Ascending aorta (tissue), 2 donors: Measurements from ENCODE around the gene MYD88. TPM values are rescaled to one million over a fixed set of nuclear protein-coding genes. Genes with fewer than 3 reads are reported as not detected.

Experiments
- DNase-seq, 2 donors: peaks; one replicate each; pipeline ENCODE4 v3.0.0-alpha.2; 2019; ENCODE audit warnings: low spot score in 2 of 2
- H3K27ac ChIP-seq, 2 donors: fragments of 200-600 bp; sonication (generic); one replicate each; pipeline ENCODE4 v1.5.1; 2016 to 2017; ENCODE audit warnings: mild to moderate bottlenecking in 1 of 2
- H3K27me3 ChIP-seq: fragments of 200-600 bp; sonication (generic); one replicate; pipeline ENCODE4 v1.5.1; 2017
- H3K36me3 ChIP-seq, 2 donors: fragments of 200-600 bp; sonication (generic); one replicate each; pipeline ENCODE4 v1.5.1; 2016
- H3K4me1 ChIP-seq, 2 donors: fragments of 200-600 bp; sonication (generic); one replicate each; pipeline ENCODE4 v1.5.1; 2016 to 2017; ENCODE audit warnings: mild to moderate bottlenecking in 1 of 2
- H3K4me3 ChIP-seq, 2 donors: fragments of 200-600 bp; sonication (generic); one replicate each; pipeline ENCODE4 v1.5.1; 2016 to 2017; ENCODE audit warnings: mild to moderate bottlenecking in 1 of 2
- H3K9me3 ChIP-seq, 2 donors: fragments of 200-600 bp; sonication (generic); one replicate each; pipeline ENCODE4 v1.5.1; 2016
- CTCF ChIP-seq, 3 experiments: fragments of 200-600 bp in 2 of 3; fragments of 450-650 bp in 1 of 3; sonication (generic) in 2 of 3; IDR thresholded peaks; one replicate each; pipeline ENCODE4 v1.5.1; 2016 to 2019; ENCODE audit warnings: antibody characterized with exemption in 3 of 3, mild to moderate bottlenecking in 1 of 3, moderate library complexity in 1 of 3
- intact Hi-C: fragments of 100-400 bp; cut with DNase I; formaldehyde crosslinking; loops from one replicate; pipeline ENCODE4 v1.15.1; 2023
- total RNA-seq: library from RNA; depleted of rRNA; stranded (reverse); fragments of >200 nt; gene quantifications from one replicate; pipeline ENCODE4 v1.1.0, GENCODE V29; 2016

MYD88 gene
- total RNA-seq, 1 donor from 2014 or later: 38.8 TPM

GRCh38 chr3:38163841-38164642 lies 25.6 kb downstream of the MYD88 start:
- H3K36me3 ChIP-seq: no peaks in the 10 kb centered on the region

GRCh38 chr3:38164643-38164951 lies 26.1 kb downstream of the MYD88 start:
- Histone ChIP-seq H3K9me3 (no peaks in the 10 kb centered on the region), H3K36me3 (no peaks in the 10 kb centered on the region), H3K27ac (peak overlapping the region; percentile 94 to 98), H3K27me3 (no peaks in the 10 kb centered on the region), H3K4me1 (peaks cover 0 to 24% of the 10 kb centered on the region in 2 donors), H3K4me3 (peak overlapping the region; percentile 83 to 97)
- intact Hi-C loops: loop anchor here (2.0 to 10.0 kb wide), 2 partner anchors 136 to 290 kb away; partner anchors contain the start of genes ACVR2B and PLCD1
- DNase-seq: no peak
- TF ChIP-seq CTCF (IDR thresholded peaks at IDR 0.05): no peak

More at GRCh38 chr3:38163841-38164642, 25.6 kb downstream of the MYD88 start:
- no peak for TF ChIP-seq CTCF (IDR thresholded peaks at IDR 0.05)
- H3K9me3 ChIP-seq: no peaks in the 10 kb centered on the region
- DNase-seq: no peak
- H3K4me3 ChIP-seq: peak overlapping the region; percentile 83 to 97
- H3K27ac ChIP-seq: peak overlapping the region; percentile 94 to 98
- H3K27me3 ChIP-seq: no peaks in the 10 kb centered on the region
- intact Hi-C loops: loop anchor here (2.0 to 10.0 kb wide), 2 partner anchors 135 to 291 kb away; partner anchors contain the start of genes ACVR2B and PLCD1
- H3K4me1 ChIP-seq: peaks cover 0 to 19% of the 10 kb centered on the region in 2 donors

GRCh38 chr3:38164952-38165721 lies 26.7 kb downstream of the MYD88 start, which contains the start of gene OXSR1:
OXSR1 (plus strand) TSS chr3:38165537; CDS start chr3:38165877, 340 bp downstream.
- intact Hi-C loops: loop anchor here (1.0 to 10.0 kb wide), 4 partner anchors 28 to 290 kb away; partner anchors contain the start of genes ACAA1, ACVR2B and PLCD1
- Histone ChIP-seq H3K9me3 (no peaks in the 10 kb centered on the region), H3K4me1 (peaks cover 0 to 24% of the 10 kb centered on the region in 2 donors), H3K27ac (peak within 1 kb of the TSS; percentile 94 to 98), H3K27me3 (no peaks in the 10 kb centered on the region), H3K4me3 (peak within 1 kb of the TSS; percentile 83 to 97), H3K36me3 (no peaks in the 10 kb centered on the region)
- no peak for TF ChIP-seq CTCF (IDR thresholded peaks at IDR 0.05)
- peak; percentile 98 to 100 for DNase-seq

DNA sequence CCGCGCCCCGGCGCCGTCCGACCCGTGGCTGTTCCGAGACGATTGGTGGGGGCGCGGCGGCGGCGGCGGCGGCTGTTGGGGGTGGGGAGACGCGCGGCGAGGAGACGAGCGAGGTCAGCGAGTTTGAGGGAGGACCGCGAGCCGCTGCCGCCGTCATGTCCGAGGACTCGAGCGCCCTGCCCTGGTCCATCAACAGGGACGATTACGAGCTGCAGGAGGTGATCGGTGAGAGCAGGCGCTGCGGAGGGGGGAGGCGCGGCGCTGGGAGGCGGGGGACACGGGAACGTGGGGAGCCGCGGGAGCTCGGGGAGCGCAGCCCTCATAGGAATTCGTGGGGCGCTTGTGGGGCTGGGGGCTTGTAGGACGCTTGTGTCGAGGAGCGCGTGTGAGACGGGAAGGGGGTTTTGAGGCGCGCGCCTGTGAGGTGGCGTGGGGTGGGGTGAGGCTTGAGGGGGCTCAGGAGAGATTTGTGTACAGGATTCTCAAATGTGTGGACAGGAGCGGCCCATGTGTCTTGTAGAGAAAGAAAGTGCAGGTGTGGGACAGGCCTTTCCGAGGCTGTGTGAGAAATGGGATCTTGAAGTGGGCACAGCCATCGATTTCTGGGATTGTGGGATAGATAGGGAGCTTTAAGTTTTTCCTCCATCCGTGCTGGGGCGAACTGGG lies 27.4 kb downstream of the MYD88 start:
- peak overlapping the region; percentile 83 to 97 for H3K4me3 ChIP-seq
- H3K4me1 ChIP-seq: peaks cover 0 to 24% of the 10 kb centered on the region in 2 donors
- DNase-seq: peak in 1 of 2 donors; percentile 83
- H3K36me3 ChIP-seq: no peaks in the 10 kb centered on the region
- H3K9me3 ChIP-seq: no peaks in the 10 kb centered on the region
- no peak for TF ChIP-seq CTCF (IDR thresholded peaks at IDR 0.05)
- H3K27ac ChIP-seq: peak overlapping the region; percentile 94 to 98
- H3K27me3 ChIP-seq: no peaks in the 10 kb centered on the region
- intact Hi-C loops: loop anchor here (1.0 to 10.0 kb wide), 4 partner anchors 29 to 289 kb away; partner anchors contain the start of genes ACAA1, ACVR2B and PLCD1

DNA sequence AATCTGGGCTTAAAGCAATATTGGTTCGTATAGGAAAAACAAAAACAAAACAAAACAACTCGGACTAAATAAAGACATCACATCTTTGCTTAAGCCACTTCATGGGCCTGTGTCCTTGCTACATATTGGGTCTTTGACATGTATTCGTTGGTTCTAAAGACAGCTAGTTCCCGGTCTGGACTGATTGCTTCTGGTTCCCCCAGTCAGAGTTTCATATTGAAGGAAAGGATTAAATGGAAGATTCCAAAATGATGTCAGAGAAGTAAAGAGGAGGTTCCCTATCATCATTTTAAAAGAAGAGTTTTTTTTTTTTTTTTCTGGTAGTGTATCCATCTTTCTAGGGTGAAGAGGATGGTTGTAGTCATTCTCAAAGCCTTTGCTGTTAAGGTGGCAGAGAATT lies 29.1 kb downstream of the MYD88 start:
- Histone ChIP-seq H3K9me3 (no peaks in the 10 kb centered on the region), H3K36me3 (no peaks in the 10 kb centered on the region), H3K27ac (no peak overlapping the region), H3K4me3 (peak overlapping the region in 1 of 2 donors; percentile 97), H3K4me1 (peaks cover 0 to 24% of the 10 kb centered on the region in 2 donors), H3K27me3 (no peaks in the 10 kb centered on the region)
- no peak for TF ChIP-seq CTCF (IDR thresholded peaks at IDR 0.05)
- intact Hi-C loops: loop anchor here (5.0 to 10.0 kb wide), 2 partner anchors 60 to 287 kb away; partner anchors contain the start of gene ACVR2B
- no peak for DNase-seq
